ENCODE measurements around the gene ZNF423. TPM values are rescaled to one million over a fixed set of nuclear protein-coding genes. Genes with fewer than 3 reads are reported as not detected.

The ZNF423 gene
- total and polyA plus RNA-seq, 9 of the 15 experiments (the other 6 are each of a cell fraction or from before 2014, with no cell fraction given): not detected

DNA sequence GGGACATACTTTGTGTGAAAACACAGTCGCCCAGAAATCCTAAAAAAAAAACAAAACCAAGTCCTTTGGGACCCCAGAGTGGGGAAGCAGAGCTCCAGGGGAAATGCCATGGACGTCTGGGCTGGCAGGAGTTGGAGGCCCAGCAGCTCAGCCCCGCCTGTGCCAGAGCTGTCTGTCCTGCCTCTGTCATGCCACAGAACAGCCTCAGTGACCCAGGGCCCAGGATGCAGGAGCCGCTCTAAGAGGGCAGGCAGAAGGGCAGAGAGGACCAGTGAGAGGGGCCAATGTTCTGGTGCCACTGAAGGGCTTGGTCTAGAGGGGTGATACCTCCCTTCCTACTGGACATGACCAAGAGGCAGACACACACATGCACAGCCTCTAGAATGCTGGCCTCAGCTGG is 316.2 kb downstream of the ZNF423 start:
- no peak overlapping the region for H2AFZ ChIP-seq (ENCODE audit: low read depth, low read length)
- H3K9ac ChIP-seq (ENCODE audit: insufficient read depth in 1 of 2, low read depth in 2 of 2, low read length in 2 of 2): no peak overlapping the region
- FAIRE-seq (no peak), ATAC-seq (no peak), DNase-seq (ENCODE audit: extremely low read depth in 1 of 4, low spot score in 3 of 4) (no peak)
- no peaks in the 10 kb centered on the region for H3K79me2 ChIP-seq (ENCODE audit: control insufficient read depth, insufficient read depth, low read length)
- ChIA-PET CTCF (ENCODE audit: low intra/inter-chr PET ratio) (no interaction called here), POLR2A (interaction anchor here (0.6 kb wide), 1 partner anchor 11 kb away, joined by 7 read pairs; no protein-coding TSS in a partner anchor)
- H3K4me1 ChIP-seq (replicated peaks in 1 of 2; ENCODE audit: control insufficient read depth in 2 of 2, insufficient read depth in 2 of 2, low read length in 2 of 2): no peaks in the 10 kb centered on the region; a peak in 1 of 5 replicates
- H3K4me3 ChIP-seq: no peak overlapping the region
- intact Hi-C loops (cut with micrococcal nuclease): no loop called here
- no TSS peak for BruUV-seq (replicated peaks)
- no peaks in the 10 kb centered on the region for H3K36me3 ChIP-seq (ENCODE audit: control insufficient read depth, insufficient read depth, low read length)
- WGBS (ENCODE audit: insufficient coverage, low coverage, missing lambda C conversion rate): 0% methylated on average over 4 of the region's 4 CpGs
- TF ChIP-seq SIN3B (IDR thresholded peaks at IDR 0.05; ENCODE audit: low read depth) (no peak), BRF1 (IDR thresholded peaks at IDR 0.05; ENCODE audit: borderline replicate concordance, extremely low read depth, insufficient read length) (no peak), SIX5 (IDR thresholded peaks at IDR 0.05; ENCODE audit: borderline replicate concordance in 1 of 2, insufficient read depth in 1 of 2, low read depth in 1 of 2, low read length in 2 of 2) (no peak), KLF10 (CRISPR knock-in tag; IDR thresholded peaks at IDR 0.05) (no peak), NCOR1 (IDR thresholded peaks at IDR 0.05) (no peak), ZNF316 (IDR thresholded peaks at IDR 0.05) (no peak), RAD51 (IDR thresholded peaks at IDR 0.05; ENCODE audit: borderline replicate concordance, low read depth) (no peak), JUND (IDR thresholded peaks at IDR 0.05; ENCODE audit: borderline replicate concordance, low read depth, low read length) (no peak), JUND (tag; IDR thresholded peaks at IDR 0.05; ENCODE audit: borderline replicate concordance, low read depth, low read length) (no peak), XRCC5 (IDR thresholded peaks at IDR 0.05; ENCODE audit: low read depth, low read length) (no peak), HDAC2 (IDR thresholded peaks at IDR 0.05) (no peak), ARNT (IDR thresholded peaks at IDR 0.05) (no peak), GTF2E2 (tag; IDR thresholded peaks at IDR 0.05) (no peak), ZNF507 (tag; conservative IDR thresholded peaks at IDR 0.05) (no peak), ZSCAN32 (CRISPR knock-in tag; IDR thresholded peaks at IDR 0.05) (no peak), GATA2 (CRISPR knock-in tag; IDR thresholded peaks at IDR 0.05) (no peak), E2F3 (CRISPR knock-in tag; IDR thresholded peaks at IDR 0.05) (no peak)
- TF ChIP-seq, protein P1, sequence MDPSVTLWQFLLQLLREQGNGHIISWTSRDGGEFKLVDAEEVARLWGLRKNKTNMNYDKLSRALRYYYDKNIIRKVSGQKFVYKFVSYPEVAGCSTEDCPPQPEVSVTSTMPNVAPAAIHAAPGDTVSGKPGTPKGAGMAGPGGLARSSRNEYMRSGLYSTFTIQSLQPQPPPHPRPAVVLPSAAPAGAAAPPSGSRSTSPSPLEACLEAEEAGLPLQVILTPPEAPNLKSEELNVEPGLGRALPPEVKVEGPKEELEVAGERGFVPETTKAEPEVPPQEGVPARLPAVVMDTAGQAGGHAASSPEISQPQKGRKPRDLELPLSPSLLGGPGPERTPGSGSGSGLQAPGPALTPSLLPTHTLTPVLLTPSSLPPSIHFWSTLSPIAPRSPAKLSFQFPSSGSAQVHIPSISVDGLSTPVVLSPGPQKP (CRISPR knock-in tag; IDR thresholded peaks at IDR 0.05): no peak
- TF ChIP-seq, protein P2, sequence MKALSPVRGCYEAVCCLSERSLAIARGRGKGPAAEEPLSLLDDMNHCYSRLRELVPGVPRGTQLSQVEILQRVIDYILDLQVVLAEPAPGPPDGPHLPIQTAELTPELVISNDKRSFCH (CRISPR knock-in tag; IDR thresholded peaks at IDR 0.05): no peak
- TF ChIP-seq, protein P2 (tag; IDR thresholded peaks at IDR 0.05): no peak
- TF ChIP-seq, protein P3, sequence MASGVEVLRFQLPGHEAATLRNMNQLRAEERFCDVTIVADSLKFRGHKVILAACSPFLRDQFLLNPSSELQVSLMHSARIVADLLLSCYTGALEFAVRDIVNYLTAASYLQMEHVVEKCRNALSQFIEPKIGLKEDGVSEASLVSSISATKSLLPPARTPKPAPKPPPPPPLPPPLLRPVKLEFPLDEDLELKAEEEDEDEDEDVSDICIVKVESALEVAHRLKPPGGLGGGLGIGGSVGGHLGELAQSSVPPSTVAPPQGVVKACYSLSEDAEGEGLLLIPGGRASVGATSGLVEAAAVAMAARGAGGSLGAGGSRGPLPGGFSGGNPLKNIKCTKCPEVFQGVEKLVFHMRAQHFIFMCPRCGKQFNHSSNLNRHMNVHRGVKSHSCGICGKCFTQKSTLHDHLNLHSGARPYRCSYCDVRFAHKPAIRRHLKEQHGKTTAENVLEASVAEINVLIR (CRISPR knock-in tag; IDR thresholded peaks at IDR 0.05): no peak
- no peaks in the 10 kb centered on the region for H3K9me3 ChIP-seq (replicated peaks; ENCODE audit: control insufficient read depth, insufficient read depth, low read depth, low read length)
- in situ Hi-C loops (cut with MboI): no loop called here
- H3K4me2 ChIP-seq (ENCODE audit: insufficient read depth, low read length): no peak overlapping the region
- H3K9me1 ChIP-seq (ENCODE audit: control insufficient read depth, insufficient read depth, low read length): no peaks in the 10 kb centered on the region
- peaks cover 0 to 26% of the 10 kb centered on the region in 2 experiments; a peak in 3 of 5 replicates for H3K27me3 ChIP-seq (ENCODE audit: control insufficient read depth in 2 of 2, insufficient read depth in 2 of 2, low read length in 2 of 2)
- H3K27ac ChIP-seq (ENCODE audit: extremely low read depth, low read depth, low read length): no peak overlapping the region
- H4K20me1 ChIP-seq (replicated peaks; ENCODE audit: control insufficient read depth, insufficient read depth, low read length): 0 out of 2 replicates have a peak, but pooled peaks cover 4% of the 10 kb centered on the region
